Measurements from ENCODE around the gene ALG14.

DNA sequence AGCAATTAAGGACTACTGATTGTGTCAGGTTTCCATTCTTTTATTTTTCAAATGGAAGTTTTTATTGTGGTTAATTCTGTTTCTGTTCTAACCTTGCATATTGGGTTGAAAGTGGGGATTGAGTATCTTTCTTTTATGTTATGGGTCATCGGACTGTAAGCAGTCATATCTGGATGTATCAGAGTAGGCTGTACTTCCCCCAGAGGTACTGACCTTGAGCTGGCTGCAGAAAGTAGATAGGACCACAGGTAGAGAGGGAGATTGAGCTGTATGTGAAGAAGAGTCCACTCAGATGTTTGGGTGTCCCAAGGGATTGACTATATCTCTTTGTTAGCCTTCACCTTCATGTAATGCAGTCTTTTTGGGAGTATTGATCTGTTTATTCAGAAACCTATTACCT lies 20.5 kb upstream of the ALG14 start:
- TF ChIP-seq, protein P1, sequence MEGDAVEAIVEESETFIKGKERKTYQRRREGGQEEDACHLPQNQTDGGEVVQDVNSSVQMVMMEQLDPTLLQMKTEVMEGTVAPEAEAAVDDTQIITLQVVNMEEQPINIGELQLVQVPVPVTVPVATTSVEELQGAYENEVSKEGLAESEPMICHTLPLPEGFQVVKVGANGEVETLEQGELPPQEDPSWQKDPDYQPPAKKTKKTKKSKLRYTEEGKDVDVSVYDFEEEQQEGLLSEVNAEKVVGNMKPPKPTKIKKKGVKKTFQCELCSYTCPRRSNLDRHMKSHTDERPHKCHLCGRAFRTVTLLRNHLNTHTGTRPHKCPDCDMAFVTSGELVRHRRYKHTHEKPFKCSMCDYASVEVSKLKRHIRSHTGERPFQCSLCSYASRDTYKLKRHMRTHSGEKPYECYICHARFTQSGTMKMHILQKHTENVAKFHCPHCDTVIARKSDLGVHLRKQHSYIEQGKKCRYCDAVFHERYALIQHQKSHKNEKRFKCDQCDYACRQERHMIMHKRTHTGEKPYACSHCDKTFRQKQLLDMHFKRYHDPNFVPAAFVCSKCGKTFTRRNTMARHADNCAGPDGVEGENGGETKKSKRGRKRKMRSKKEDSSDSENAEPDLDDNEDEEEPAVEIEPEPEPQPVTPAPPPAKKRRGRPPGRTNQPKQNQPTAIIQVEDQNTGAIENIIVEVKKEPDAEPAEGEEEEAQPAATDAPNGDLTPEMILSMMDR (IDR thresholded peaks at IDR 0.05) = no peak
- TF ChIP-seq POLR2A (IDR thresholded peaks at IDR 0.05) = no peak

Measured in lower leg skin (tissue), 3 donors.